Activated T-cell treated with anti-CD3 and anti-CD28 coated beads, Interleukin-2, amount 50 U/mL, for 24 hours (primary cell): Measurements from ENCODE around the gene MTCP1.

Source experiments
- DNase-seq: peaks from one replicate; pipeline ENCODE4 v3.0.0-alpha.2; 2020
- H3K27ac Mint-ChIP-seq: 2 replicates; pipeline ENCODE4 v1.8.0; 2020; ENCODE audit warnings: mild to moderate bottlenecking, mixed read lengths
- H3K27me3 Mint-ChIP-seq: 2 replicates; pipeline ENCODE4 v1.8.0; 2020; ENCODE audit warnings: mixed read lengths
- H3K36me3 Mint-ChIP-seq: 2 replicates; pipeline ENCODE4 v1.8.0; 2020; ENCODE audit warnings: low read depth, mixed read lengths
- H3K4me1 Mint-ChIP-seq: 2 replicates; pipeline ENCODE4 v1.8.0; 2020; ENCODE audit warnings: low read depth, mixed read lengths
- H3K4me3 Mint-ChIP-seq: 2 replicates; pipeline ENCODE4 v1.8.0; 2020; ENCODE audit warnings: mild to moderate bottlenecking, moderate library complexity, mixed read lengths
- H3K9me3 Mint-ChIP-seq: 2 replicates; pipeline ENCODE4 v1.8.0; 2020; ENCODE audit warnings: mixed read lengths

MTCP1 gene, protein sequence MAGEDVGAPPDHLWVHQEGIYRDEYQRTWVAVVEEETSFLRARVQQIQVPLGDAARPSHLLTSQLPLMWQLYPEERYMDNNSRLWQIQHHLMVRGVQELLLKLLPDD

DNA sequence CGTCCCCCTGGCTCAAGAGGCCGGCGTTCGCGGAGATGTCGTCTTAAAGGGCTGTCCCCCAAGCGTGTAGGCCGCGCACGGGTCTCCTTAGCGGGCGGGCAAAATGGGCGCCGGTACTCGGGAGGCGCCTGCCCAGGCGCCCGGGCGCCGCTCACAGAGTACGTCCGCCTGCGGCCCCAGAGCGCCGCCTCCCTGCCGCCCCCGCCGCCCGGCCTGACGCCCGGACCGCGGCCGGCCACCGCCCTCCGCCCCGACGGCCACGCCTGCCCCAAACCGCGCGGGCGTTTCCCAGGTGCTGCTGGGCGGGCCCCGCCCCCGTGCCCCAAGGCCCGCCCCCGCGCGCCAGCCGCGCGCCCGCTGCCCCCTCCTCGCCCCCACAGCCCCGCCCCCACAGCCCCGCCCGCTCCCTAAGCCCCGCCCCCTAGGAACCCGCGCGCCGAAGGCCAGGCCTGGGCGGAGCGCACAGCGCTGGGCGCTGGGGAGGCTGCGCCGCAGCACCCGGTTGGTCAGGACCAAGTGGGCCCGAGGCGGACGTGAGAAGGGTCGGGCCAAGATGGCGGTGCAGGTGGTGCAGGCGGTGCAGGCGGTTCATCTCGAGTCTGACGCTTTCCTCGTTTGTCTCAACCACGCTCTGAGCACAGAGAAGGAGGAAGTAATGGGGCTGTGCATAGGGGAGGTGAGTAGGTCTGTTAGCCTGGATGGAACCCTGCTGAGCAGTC is at the start of gene MTCP1, which contains the start of the genes BRCC3 and CMC4:
Gene MTCP1 (minus strand): TSS at position 162 of the 719 bp plus-strand sequence. CDS start 5,126 bp downstream, outside the sequence.
Gene BRCC3 (plus strand): TSS at position 534 of the 719 bp plus-strand sequence. CDS start 20 bp downstream, at position 554.
Gene CMC4 (minus strand): TSS at position 162 of the 719 bp plus-strand sequence. CDS start 7,113 bp downstream, outside the sequence.
- no peaks in the 10 kb centered on the region for H3K9me3 Mint-ChIP-seq
- peak within 1 kb of the TSS; percentile 90 for H3K4me3 Mint-ChIP-seq
- H3K4me1 Mint-ChIP-seq, result peaks cover 46% of the 10 kb centered on the region
- H3K36me3 Mint-ChIP-seq, result peaks cover 47% of the 10 kb centered on the region
- DNase-seq, result peak; percentile 83
- no peaks in the 10 kb centered on the region for H3K27me3 Mint-ChIP-seq
- H3K27ac Mint-ChIP-seq, result peak within 1 kb of the TSS; percentile 92

DNA sequence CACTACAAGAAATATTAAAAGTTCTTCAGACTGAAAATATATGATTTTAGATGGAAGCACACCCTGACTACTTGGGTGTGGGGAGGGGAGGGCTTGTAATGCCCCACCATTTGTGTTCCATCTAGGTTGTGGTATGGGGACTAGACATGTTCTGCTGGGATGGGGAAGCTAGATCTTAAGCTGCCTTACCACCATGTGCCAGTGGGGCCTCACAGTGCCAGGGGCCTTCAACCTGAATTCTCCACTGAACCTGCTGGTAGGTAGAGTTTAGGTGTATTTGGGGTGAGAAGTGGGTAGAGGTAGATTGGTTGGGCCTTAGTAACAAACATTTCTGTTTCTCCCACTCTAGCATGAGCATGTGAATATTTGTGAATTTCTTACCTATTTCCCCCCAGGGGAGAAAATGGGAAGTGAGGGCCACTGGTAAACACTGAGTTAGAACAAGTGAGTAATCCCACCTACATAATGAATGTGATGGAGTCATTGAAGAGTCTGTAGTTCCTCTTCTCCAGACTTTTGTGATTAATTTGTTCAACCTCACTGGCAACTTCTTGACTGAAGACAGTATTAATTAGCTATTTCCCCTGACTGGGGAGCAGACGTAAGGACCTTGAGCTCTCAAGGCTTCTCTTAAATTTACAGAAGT is 44.4 kb upstream of the MTCP1 start:
- no peak for DNase-seq
- no peaks in the 10 kb centered on the region for H3K9me3 Mint-ChIP-seq
- H3K4me1 Mint-ChIP-seq, result no peaks in the 10 kb centered on the region
- peaks cover 63% of the 10 kb centered on the region for H3K36me3 Mint-ChIP-seq
- H3K4me3 Mint-ChIP-seq, result no peak overlapping the region
- no peak overlapping the region for H3K27ac Mint-ChIP-seq
- peaks cover 4% of the 10 kb centered on the region for H3K27me3 Mint-ChIP-seq

DNA sequence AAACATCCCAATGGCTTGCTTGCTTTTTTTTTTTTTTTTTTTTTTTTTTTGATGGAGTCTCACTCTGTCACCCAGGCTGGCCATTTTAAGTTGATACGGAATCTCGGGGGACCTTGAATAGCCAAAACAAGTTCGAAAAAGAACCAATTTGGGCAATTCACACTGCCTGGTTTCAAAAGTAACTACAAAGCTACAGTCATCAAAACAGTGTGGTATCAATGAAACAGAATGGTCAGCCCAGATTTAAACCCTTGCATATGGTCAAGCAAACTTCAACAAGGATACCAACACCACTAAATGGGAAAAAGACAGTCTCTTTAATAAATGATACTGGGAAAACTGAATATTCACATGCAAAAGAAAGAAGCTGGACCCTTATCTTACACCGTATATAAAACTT is 42.2 kb upstream of the MTCP1 start:
- Mint-ChIP-seq H3K9me3 (no peaks in the 10 kb centered on the region), H3K27me3 (peaks cover 4% of the 10 kb centered on the region), H3K4me1 (peaks cover 11% of the 10 kb centered on the region), H3K36me3 (peaks cover 55% of the 10 kb centered on the region), H3K4me3 (no peak overlapping the region), H3K27ac (no peak overlapping the region)
- no peak for DNase-seq

DNA sequence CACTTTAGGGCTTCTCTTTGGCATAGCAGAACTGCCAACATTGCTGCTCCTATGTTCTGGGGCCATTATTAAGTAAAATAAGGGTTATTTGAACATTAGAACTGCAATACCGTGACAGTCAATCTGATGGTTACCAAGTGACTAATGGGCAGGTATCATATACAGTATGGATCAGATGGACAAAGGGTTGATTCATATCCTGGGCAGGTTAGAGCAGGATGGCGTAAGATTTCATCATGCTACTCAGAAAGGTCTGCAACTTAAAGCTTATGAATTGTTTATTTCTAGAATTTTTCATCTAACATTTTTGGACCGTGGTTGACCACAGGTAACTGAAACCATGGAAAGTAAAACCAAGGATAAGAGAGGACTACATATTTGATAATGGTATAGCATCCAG is 41.2 kb upstream of the MTCP1 start:
- H3K36me3 Mint-ChIP-seq, result peaks cover 57% of the 10 kb centered on the region
- DNase-seq, result no peak
- peaks cover 18% of the 10 kb centered on the region for H3K4me1 Mint-ChIP-seq
- no peaks in the 10 kb centered on the region for H3K9me3 Mint-ChIP-seq
- H3K4me3 Mint-ChIP-seq, result no peak overlapping the region
- no peak overlapping the region for H3K27ac Mint-ChIP-seq
- H3K27me3 Mint-ChIP-seq, result peaks cover 4% of the 10 kb centered on the region

DNA sequence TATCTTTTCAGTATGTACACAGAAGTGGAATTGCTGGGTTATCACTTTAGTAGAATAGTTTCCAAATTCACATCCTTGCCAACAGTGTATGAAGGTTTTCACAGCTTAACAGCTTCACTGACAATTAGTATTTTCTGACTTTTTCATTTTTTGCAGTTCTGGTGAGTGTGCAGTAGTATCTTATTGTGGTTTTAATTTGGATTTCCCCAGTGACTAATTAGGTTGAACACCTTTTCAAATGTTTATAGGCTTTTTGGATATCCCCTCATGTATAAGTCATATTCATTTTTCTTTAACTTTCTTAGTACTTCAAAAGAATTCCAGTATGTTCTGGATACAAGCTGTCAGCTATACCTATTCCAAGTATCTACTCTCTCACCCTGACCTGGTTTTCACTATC is 37.5 kb upstream of the MTCP1 start:
- Mint-ChIP-seq H3K36me3 (peaks cover 50% of the 10 kb centered on the region), H3K27ac (peak overlapping the region; percentile 11), H3K4me1 (peaks cover 18% of the 10 kb centered on the region), H3K27me3 (peaks cover 4% of the 10 kb centered on the region), H3K9me3 (no peaks in the 10 kb centered on the region), H3K4me3 (no peak overlapping the region)
- no peak for DNase-seq

DNA sequence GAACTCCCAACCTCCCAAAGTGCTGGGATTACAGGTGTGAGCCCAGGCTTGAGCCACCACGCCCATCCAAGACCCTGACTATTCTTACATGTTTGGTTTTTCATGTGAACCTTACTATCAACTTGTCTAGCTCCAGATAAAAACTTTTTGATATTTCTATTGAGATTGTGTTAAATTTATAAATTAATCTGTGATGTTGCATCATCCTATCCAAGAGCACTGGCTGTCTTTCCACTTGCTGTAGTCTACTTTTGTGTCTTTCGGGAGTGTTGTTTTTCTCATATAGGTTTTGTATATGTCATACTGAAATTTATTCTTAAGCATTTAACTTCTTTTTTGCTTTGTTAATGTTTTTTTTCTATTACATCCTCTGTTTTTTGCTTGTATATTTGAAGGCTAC is 35.0 kb upstream of the MTCP1 start:
- no peak overlapping the region for H3K4me3 Mint-ChIP-seq
- H3K4me1 Mint-ChIP-seq, result peaks cover 26% of the 10 kb centered on the region
- no peaks in the 10 kb centered on the region for H3K9me3 Mint-ChIP-seq
- peaks cover 46% of the 10 kb centered on the region for H3K36me3 Mint-ChIP-seq
- H3K27me3 Mint-ChIP-seq, result peaks cover 4% of the 10 kb centered on the region
- no peak for DNase-seq
- no peak overlapping the region for H3K27ac Mint-ChIP-seq

DNA sequence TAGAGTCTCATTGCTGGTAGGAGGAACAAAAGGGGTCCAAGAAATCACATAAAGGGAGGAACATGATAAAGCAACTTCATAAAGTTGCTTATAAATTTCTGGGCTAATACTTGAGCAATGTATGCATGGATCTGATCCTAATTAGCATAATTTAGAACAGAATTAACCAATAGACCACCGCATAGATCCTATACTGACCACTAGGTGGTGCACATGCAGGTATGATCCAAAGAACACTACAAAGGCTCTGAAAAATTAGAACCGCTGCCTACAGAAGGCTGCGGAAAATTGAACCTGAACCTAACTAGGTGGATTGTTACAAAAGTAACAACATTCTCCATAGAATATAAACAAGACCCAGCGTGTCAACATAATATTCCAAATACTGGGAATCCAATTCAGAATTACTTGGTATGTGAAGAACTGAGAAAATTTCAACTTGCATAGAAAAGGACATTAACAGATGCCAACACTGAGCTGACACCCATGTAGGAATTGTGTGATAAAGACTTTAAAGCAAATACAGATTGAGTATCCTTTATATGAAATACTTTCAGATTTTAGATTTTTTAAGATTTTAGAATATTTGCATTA is 23.6 kb upstream of the MTCP1 start:
- H3K36me3 Mint-ChIP-seq, result peaks cover 62% of the 10 kb centered on the region
- no peak for DNase-seq
- H3K27ac Mint-ChIP-seq, result no peak overlapping the region
- H3K9me3 Mint-ChIP-seq, result peaks cover 2% of the 10 kb centered on the region
- peaks cover 7% of the 10 kb centered on the region for H3K4me1 Mint-ChIP-seq
- H3K4me3 Mint-ChIP-seq, result no peak overlapping the region
- peaks cover 3% of the 10 kb centered on the region for H3K27me3 Mint-ChIP-seq

DNA sequence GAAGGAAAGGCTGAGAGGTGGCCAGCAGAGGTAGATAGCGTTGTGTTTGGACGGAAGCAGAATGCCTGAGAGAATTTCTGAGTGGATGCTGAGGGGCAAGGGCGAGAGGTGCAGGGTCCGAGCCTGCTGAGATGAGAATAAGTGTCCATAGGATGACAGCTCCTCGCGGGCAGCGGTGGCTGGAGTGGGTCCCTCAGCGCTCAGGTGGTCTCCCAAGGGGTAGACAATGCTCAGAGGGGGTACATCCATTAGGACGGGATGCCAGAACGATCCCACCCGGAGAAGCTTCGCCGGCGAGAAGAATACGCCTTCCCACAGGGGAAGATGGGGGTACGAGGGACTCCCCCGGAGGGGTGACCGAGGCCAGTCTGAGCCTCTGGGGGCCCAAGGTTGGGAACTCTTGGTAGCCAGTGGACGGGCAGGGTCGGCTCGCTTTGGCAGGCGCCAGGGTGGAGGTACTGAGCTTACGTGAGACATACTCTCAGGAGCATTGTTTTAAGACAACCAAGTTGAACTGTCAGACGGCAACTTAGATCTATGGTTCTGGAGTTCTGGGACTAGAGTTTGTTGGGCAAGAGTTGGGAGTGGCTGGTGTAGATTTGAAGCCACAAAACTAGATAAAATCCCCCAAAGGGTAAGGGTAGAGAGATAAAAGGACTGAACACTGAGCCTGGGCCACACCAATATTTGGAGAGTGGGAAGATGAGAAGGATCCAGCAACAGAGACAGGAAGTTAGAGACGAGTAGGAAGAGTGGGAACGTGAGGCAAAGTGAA is 16.2 kb upstream of the MTCP1 start:
- DNase-seq, result no peak
- Mint-ChIP-seq H3K27ac (no peak overlapping the region), H3K4me3 (no peak overlapping the region), H3K36me3 (peaks cover 51% of the 10 kb centered on the region), H3K4me1 (no peaks in the 10 kb centered on the region), H3K27me3 (no peaks in the 10 kb centered on the region), H3K9me3 (no peaks in the 10 kb centered on the region)

DNA sequence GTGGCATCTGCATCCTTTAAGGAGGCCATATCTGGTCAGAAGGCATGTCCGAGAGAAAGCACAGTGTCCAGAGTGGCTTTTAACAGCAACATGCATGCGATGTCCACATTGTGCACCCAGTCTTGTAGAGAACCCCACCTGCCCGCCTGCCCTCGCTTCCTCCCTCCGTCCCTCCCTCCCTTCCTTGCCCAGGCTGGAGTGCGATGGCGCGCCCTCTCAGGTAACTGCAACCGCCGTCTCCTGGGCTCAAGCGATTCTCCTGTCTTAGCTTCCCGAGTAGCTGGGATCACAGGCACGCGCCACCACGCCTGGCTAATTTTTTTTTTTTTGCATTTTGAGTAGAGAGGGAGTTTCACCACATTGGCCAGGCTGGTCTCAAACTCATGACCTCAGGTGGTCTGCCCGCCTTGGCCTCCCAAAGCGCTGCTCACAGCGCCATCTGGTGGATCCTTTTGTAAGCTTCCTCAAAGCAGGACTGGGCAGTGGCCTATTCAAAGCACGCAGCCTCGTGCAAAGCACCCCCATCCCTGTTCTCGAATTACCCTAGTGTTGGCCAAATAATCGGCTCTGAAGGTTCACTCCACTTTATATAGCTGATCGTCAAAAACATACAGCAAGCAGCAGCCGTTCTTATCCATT is 15.4 kb upstream of the MTCP1 start:
- Mint-ChIP-seq H3K27me3 (no peaks in the 10 kb centered on the region), H3K27ac (no peak overlapping the region), H3K4me1 (no peaks in the 10 kb centered on the region), H3K36me3 (peaks cover 47% of the 10 kb centered on the region), H3K4me3 (no peak overlapping the region), H3K9me3 (no peaks in the 10 kb centered on the region)
- DNase-seq, result peak; percentile 49

DNA sequence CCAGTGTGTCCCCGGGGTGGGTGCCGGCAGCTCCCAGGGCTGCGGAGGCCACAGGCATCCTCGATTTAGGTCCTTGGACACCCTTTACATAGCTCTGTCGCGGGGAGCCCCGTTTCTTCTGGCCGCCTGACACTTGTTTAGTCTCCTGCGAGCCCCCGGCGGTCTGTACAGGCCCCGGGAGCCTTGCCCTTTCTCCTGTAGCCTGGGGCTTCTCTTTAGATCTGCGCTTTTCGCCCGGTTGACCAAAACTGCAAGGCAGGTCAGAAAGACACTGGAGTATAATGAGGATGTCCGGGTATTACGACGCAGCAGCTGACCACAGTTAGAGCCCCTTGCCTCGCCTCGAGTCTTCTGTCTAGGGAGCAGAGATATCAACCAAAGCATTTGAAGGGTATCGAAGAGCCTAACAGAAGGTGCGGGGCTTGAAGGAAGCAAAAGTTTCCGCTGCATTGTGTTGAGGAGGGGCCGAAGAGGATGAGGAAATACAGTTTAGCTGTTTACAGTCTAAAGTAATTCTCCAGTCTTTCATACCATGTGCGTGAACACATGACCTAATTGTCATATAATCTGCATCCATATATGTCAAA is 851 bp upstream of the MTCP1 start:
- Mint-ChIP-seq H3K27ac (peak overlapping the region; percentile 92), H3K27me3 (no peaks in the 10 kb centered on the region), H3K36me3 (peaks cover 51% of the 10 kb centered on the region), H3K4me1 (peaks cover 46% of the 10 kb centered on the region), H3K9me3 (no peaks in the 10 kb centered on the region), H3K4me3 (peak overlapping the region; percentile 90)
- DNase-seq, result no peak

DNA sequence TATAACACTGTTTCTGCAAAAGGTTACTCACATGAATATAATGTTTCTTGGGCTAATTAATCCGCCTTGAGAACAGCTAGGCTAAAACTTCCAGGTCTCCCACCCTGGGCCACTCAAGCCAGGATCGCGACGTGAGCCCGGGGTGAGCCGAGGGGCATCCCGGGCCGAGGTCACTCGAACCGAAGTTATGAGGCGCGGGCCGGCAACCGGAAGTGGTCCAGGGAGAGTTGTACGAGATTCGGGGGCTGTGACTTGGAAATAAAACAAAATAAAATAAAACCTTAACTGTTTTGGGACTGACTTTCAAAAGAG is 317 bp downstream of the MTCP1 start:
- peaks cover 43% of the 10 kb centered on the region for H3K36me3 Mint-ChIP-seq
- H3K27me3 Mint-ChIP-seq, result peaks cover under 1% of the 10 kb centered on the region
- H3K4me3 Mint-ChIP-seq, result peak overlapping the region; percentile 79
- H3K27ac Mint-ChIP-seq, result peak overlapping the region; percentile 88
- no peaks in the 10 kb centered on the region for H3K9me3 Mint-ChIP-seq
- DNase-seq, result no peak
- H3K4me1 Mint-ChIP-seq, result peaks cover 46% of the 10 kb centered on the region

DNA sequence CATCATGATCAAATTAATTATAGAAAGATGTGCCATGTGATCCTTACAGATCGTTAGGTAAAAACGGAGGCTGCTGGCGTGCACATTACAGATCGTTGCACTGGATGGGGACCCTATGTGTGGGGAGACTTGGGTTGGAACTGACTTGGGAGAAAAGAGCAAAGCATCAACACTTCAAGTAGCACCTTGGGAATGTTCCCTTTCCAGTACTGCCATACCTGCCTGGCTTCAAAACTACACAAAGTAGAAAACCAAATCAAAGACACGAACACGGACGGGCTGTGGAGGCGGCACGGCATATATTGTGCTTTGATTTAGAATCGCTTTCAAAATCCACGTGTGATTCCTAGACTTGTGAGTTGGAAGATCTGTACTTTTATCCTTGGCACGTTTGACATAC is 898 bp downstream of the MTCP1 start:
- DNase-seq, result no peak
- Mint-ChIP-seq H3K4me1 (peaks cover 44% of the 10 kb centered on the region), H3K27me3 (peaks cover 2% of the 10 kb centered on the region), H3K4me3 (peak overlapping the region; percentile 79), H3K36me3 (peaks cover 37% of the 10 kb centered on the region), H3K9me3 (no peaks in the 10 kb centered on the region), H3K27ac (peak overlapping the region; percentile 56)

DNA sequence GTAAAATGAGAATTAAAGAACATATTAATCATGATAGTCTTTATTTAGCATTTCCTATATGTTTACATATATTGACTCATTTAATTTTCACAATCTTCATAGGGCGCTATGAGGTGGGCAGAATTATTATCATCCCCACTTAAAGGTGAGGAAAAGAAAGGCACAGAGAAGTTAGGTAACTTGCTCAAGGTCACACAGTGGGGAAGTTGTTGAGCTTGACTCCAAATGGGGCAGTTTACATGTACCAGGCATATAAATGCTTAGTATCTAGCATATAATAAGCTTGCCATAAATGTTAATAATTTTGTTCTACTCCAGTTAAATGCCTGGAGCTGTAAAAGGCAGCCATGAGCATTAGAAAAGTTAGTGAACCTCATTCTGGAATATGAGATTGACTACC is 1.5 kb downstream of the MTCP1 start:
- Mint-ChIP-seq H3K4me1 (peaks cover 44% of the 10 kb centered on the region), H3K27ac (no peak overlapping the region), H3K4me3 (peak overlapping the region; percentile 79), H3K27me3 (peaks cover 2% of the 10 kb centered on the region), H3K9me3 (no peaks in the 10 kb centered on the region), H3K36me3 (peaks cover 36% of the 10 kb centered on the region)
- no peak for DNase-seq
